K562 (cell line): ENCODE data around the gene CABP2. TPM values are rescaled to one million over a fixed set of nuclear protein-coding genes. Genes with fewer than 3 reads are reported as not detected.

Experiments used
- ATAC-seq: fragments of 200-7000 bp; cut with Tn5 transposase; 3 replicates; pipeline ENCODE4 v1.9.1; 2020; ENCODE audit warnings: moderate library complexity
- BruUV-seq: library from RNA; stranded (reverse); fragments of 400-500 nt; replicated peaks from 2 replicates; lab custom pipeline; 2021; lab: Mats Ljungman, UMichigan
- CTCF ChIA-PET: fragments of 300-600 bp; formaldehyde crosslinking; extraction: SDS; loops from one replicate; lab custom pipeline; 2021; ENCODE audit warnings: low intra/inter-chr PET ratio; lab: Yijun Ruan, JAX
- POLR2A ChIA-PET: fragments of 300-600, 350-650 bp; sonication (Branson Sonifier 250); formaldehyde crosslinking; extraction: SDS; loops from one replicate; lab custom pipeline; 2021; ENCODE audit warnings: antibody characterized with exemption, inconsistent platforms; lab: Yijun Ruan, JAX
- DNase-seq, 4 experiments: peaks; one replicate each; pipeline versions ENCODE4 v3.0.0 to v3.0.0-alpha.2; 2011 to 2018; ENCODE audit warnings: low spot score in 3 of 4, mixed read lengths in 3 of 4; ENCODE audit errors: extremely low read depth in 1 of 4
- FAIRE-seq: peaks from 2 replicates; lab custom pipeline; 2011; peaks lifted over from hg19 to GRCh38; lab: Jason Lieb, UNC
- H2AFZ ChIP-seq: 2 replicates; pipeline ENCODE4 v1.6.0; 2011; ENCODE audit warnings: low read depth, low read length, control low read depth, inconsistent platforms
- H3K27ac ChIP-seq: fragments of 200-600 bp; 3 replicates; pipeline ENCODE4 v1.8.0; 2011; ENCODE audit warnings: low read depth, mild to moderate bottlenecking, control low read depth, inconsistent platforms, low read length, moderate library complexity, mixed read lengths; ENCODE audit errors: extremely low read depth
- H3K27me3 ChIP-seq, 2 experiments: fragments of 300-600 bp in 1 of 2; 2 replicates in 1 of 2; 3 replicates in 1 of 2; pipeline versions ENCODE4 v1.6.0 to v1.8.0; 2011; ENCODE audit warnings: inconsistent platforms in 2 of 2, low read length in 2 of 2, mild to moderate bottlenecking in 1 of 2, mixed read lengths in 1 of 2, moderate library complexity in 1 of 2; ENCODE audit not compliant: control insufficient read depth in 2 of 2, insufficient read depth in 2 of 2
- H3K36me3 ChIP-seq: fragments of 300-600 bp; 3 replicates; pipeline ENCODE4 v1.8.0; 2011; ENCODE audit warnings: mild to moderate bottlenecking, low read length, inconsistent platforms; ENCODE audit not compliant: control insufficient read depth, insufficient read depth
- H3K4me1 ChIP-seq, 2 experiments: fragments of 200-600 bp in 1 of 2; replicated peaks in 1 of 2; 2 replicates in 1 of 2; 3 replicates in 1 of 2; pipeline versions ENCODE4 v1.5.1 to v1.8.0; 2011; ENCODE audit warnings: inconsistent platforms in 2 of 2, low read length in 2 of 2, mild to moderate bottlenecking in 1 of 2, mixed read lengths in 1 of 2, moderate library complexity in 1 of 2; ENCODE audit not compliant: control insufficient read depth in 2 of 2, insufficient read depth in 2 of 2
- H3K4me2 ChIP-seq: 2 replicates; pipeline ENCODE4 v1.6.1; 2011; ENCODE audit warnings: low read length, control low read depth, inconsistent platforms, mixed read lengths; ENCODE audit not compliant: insufficient read depth
- H3K4me3 ChIP-seq: fragments of 200-600 bp; sonication (generic), shearing (Covaris generic); 2 replicates; pipeline ENCODE4 v1.5.1; 2016; ENCODE audit warnings: control low read depth, inconsistent platforms
- H3K79me2 ChIP-seq: fragments of 200-600 bp; 3 replicates; pipeline ENCODE4 v1.8.0; 2011; ENCODE audit warnings: low read length, inconsistent platforms; ENCODE audit not compliant: control insufficient read depth, insufficient read depth
- H3K9ac ChIP-seq, 2 experiments: 2 replicates each; pipeline versions ENCODE4 v1.6.0 to v1.6.1; 2011; ENCODE audit warnings: low read depth in 2 of 2, low read length in 2 of 2, control low read depth in 1 of 2, inconsistent platforms in 1 of 2, mild to moderate bottlenecking in 1 of 2, mixed read lengths in 1 of 2; ENCODE audit not compliant: insufficient read depth in 1 of 2
- H3K9me1 ChIP-seq: one replicate; pipeline ENCODE4 v1.6.0; 2011; ENCODE audit warnings: inconsistent platforms, mild to moderate bottlenecking, low read length, moderate library complexity; ENCODE audit not compliant: control insufficient read depth, insufficient read depth
- H3K9me3 ChIP-seq: replicated peaks from 2 replicates; pipeline ENCODE4 v1.5.1; 2011; ENCODE audit warnings: low read depth, low read length, inconsistent platforms; ENCODE audit not compliant: control insufficient read depth, insufficient read depth
- H4K20me1 ChIP-seq: replicated peaks from 2 replicates; pipeline ENCODE4 v1.6.1; 2011; ENCODE audit warnings: low read length, inconsistent platforms, mixed read lengths; ENCODE audit not compliant: control insufficient read depth, insufficient read depth
- PKNOX1 ChIP-seq: fragments of 450-650 bp; IDR thresholded peaks from 2 replicates; pipeline ENCODE4 v1.6.1; 2016
- RFX1 ChIP-seq: fragments of 450-650 bp; IDR thresholded peaks from 2 replicates; pipeline ENCODE4 v1.6.1; 2016; ENCODE audit warnings: mild to moderate bottlenecking, moderate library complexity
- ZBTB7A ChIP-seq: IDR thresholded peaks from 2 replicates; pipeline ENCODE4 v1.6.1; 2011; ENCODE audit warnings: low read depth, mild to moderate bottlenecking, low read length, moderate library complexity, borderline replicate concordance; ENCODE audit not compliant: control insufficient read depth
- ZNF436 ChIP-seq: fragments of 250-450, 450-650 bp; sonication (Bioruptor Pico); formaldehyde crosslinking; IDR thresholded peaks from 2 replicates; pipeline ENCODE4 v1.7.0; 2020; ENCODE audit warnings: mild to moderate bottlenecking
- WGBS: fragments of 100-300 bp; shearing (Covaris generic); methylation state at CpG from one replicate; pipeline ENCODE4 v1.1.6; 2016; ENCODE audit warnings: low coverage, mixed read lengths; ENCODE audit not compliant: insufficient coverage; ENCODE audit errors: missing lambda C conversion rate; 5-methylcytosine and 5-hydroxymethylcytosine counted together
- in situ Hi-C: fragments of 300-500 bp; cut with MboI; formaldehyde crosslinking; loops from 4 replicates; pipeline ENCODE4 v1.15.0; 2018; ENCODE audit warnings: inconsistent platforms, mixed read lengths
- intact Hi-C: fragments of 100-400 bp; cut with micrococcal nuclease; formaldehyde crosslinking; loops from 2 replicates; pipeline ENCODE4 v1.14.2; 2022
- polyA plus RNA-seq, 8 experiments: library from polyadenylated mRNA; depleted of rRNA in 4 of 8; stranded (reverse) in 5 of 8; unstranded in 3 of 8; fragments of >200 nt; fragmentation: Nextera tagmentation in 2 of 8; fragmentation: Illumina TruSeq in 1 of 8; extraction: Ambion mirVana in 2 of 8; extraction: Trizol in 1 of 8; gene quantifications; 2 replicates each; pipeline versions ENCODE4 v1.2.1 to v1.2.3, GENCODE V29; 2011 to 2014; ENCODE audit warnings: inconsistent platforms in 1 of 8, missing spikeins in 1 of 8
- total RNA-seq, 7 experiments: library from RNA; depleted of rRNA in 6 of 7; stranded (reverse); fragments of >200 nt in 6 of 7; fragmentation: Illumina TruSeq in 2 of 7; extraction: Trizol in 2 of 7; gene quantifications; 2 replicates each; pipeline versions ENCODE4 v1.2.1 to v1.2.3, GENCODE V29; 2011 to 2021; ENCODE audit warnings: low replicate concordance in 1 of 7

Gene CABP2
- total and polyA plus RNA-seq, 9 of the 15 experiments (the other 6 are each of a cell fraction or from before 2014, with no cell fraction given), result not detected

- H3K9ac ChIP-seq, result peak overlapping the region in 1 of 2 experiments; percentile 53; a peak in 1 of 4 replicates
- FAIRE-seq (no peak), DNase-seq (no peak), ATAC-seq (no peak)
- H3K27ac ChIP-seq, result no peak overlapping the region
- TF ChIP-seq ZNF436 (CRISPR knock-in tag), result no peak
- TF ChIP-seq RFX1, result peak; percentile 82; the same call in 1 of the 2 replicates
- peak; percentile 70 for TF ChIP-seq PKNOX1
- no peak for TF ChIP-seq ZBTB7A
- peaks cover 14 to 36% of the 10 kb centered on the region in 2 experiments; a peak in 4 of 5 replicates for H3K4me1 ChIP-seq
- no peaks in the 10 kb centered on the region for H3K27me3 ChIP-seq
- no peaks in the 10 kb centered on the region; the same call in 1 of the 2 replicates for H3K9me3 ChIP-seq
- ChIA-PET POLR2A (interaction anchor here (0.9 kb wide), 1 partner anchor 135 kb away, joined by 3 read pairs; no protein-coding TSS in a partner anchor), CTCF (no interaction called here)
- no peak overlapping the region for H3K4me3 ChIP-seq
- in situ Hi-C loops, result no loop called here
- H3K9me1 ChIP-seq, result no peaks in the 10 kb centered on the region
- WGBS, result 78% methylated on average over 7 of the region's 7 CpGs
- H4K20me1 ChIP-seq, result no peaks in the 10 kb centered on the region
- H3K4me2 ChIP-seq, result no peak overlapping the region
- no TSS peak for BruUV-seq
- H3K36me3 ChIP-seq, result no peaks in the 10 kb centered on the region
- 0 out of 2 replicates have a peak overlapping the region, but pooled peaks have one; percentile 19 for H2AFZ ChIP-seq
- intact Hi-C loops, result loop anchor here (5.0 kb wide), 1 partner anchor 34 kb away; the partner anchor contains the start of genes CDK2AP2 and PITPNM1
- H3K79me2 ChIP-seq, result peaks cover 4% of the 10 kb centered on the region; the same call in 1 of the 3 replicates
These were observed 50.4 kb downstream of the CABP2 start for GRCh38 chr11:67472882-67473281.
